HEK293T (cell line): ENCODE results near the gene FH.

Experiments
- L3MBTL2 ChIP-seq: fragments of 450-650 bp; conservative IDR thresholded peaks from 2 replicates; pipeline ENCODE4 v1.6.1; 2016; ENCODE audit warnings: mild to moderate bottlenecking
- SP1 ChIP-seq: fragments of 450-650 bp; IDR thresholded peaks from 2 replicates; pipeline ENCODE4 v1.6.1; 2017

GRCh38 chr1:241520080-241520465 lies 518 bp upstream of the FH start:
- TF ChIP-seq SP1 = no peak
- no peak for TF ChIP-seq L3MBTL2
